Stimulated activated CD8-positive, alpha-beta memory T cell treated with anti-CD3 and anti-CD28 coated beads, Interleukin-12 subunit alpha, Interleukin-12 subunit beta, amount 100 ng/mL, for 1 hour (primary cell): Measurements from ENCODE around the gene ADCY1.
"Not testable (repeated sequence)": the region's sequence is repeated elsewhere in the genome, so short reads cannot be mapped to it uniquely, and the experiment has no call there.

ENCODE experiments used
- DNase-seq: peaks from one replicate; pipeline ENCODE4 v3.0.0-alpha.2; 2020; ENCODE audit warnings: low read depth

ADCY1 gene

DNA sequence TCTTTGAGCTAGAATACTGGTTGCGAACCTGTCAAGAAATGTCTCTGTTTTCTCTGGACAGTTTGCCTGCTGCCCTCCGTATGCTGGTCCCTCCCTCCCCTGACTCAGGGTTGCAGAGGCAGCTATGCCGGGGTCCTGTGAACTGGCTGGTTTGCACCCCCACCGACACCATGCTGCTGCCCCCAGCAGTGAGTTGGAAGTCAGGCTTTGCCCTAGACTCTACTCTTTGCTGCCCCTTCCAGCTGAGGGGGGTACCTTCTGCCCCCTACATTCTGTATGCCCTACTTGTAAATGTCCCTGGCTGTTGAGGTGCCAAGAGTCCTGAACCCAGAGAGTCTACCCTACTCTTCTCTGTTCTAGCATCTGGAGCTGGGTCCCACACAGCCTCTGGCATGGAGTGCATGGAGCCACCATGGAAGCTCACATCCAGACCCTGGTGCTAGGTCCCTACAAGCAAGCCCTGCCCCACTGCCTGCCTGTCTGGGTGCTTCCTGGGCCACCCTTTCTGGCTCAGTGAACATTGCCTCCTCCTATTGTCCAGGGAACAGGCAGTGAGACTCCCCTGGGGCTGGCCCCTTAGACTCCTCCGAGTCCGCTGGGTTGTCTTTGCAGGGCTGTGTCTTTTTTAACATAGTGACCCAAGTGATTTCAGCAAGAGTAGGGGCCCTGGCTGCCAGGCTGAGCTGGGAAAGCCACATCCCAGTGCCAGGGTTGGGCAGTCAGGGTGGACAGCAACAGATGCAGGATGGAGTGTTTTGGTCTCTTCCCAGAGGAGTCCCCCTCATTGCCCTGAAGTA, 138.9 kb downstream of the ADCY1 start:
- no peak for DNase-seq

DNA sequence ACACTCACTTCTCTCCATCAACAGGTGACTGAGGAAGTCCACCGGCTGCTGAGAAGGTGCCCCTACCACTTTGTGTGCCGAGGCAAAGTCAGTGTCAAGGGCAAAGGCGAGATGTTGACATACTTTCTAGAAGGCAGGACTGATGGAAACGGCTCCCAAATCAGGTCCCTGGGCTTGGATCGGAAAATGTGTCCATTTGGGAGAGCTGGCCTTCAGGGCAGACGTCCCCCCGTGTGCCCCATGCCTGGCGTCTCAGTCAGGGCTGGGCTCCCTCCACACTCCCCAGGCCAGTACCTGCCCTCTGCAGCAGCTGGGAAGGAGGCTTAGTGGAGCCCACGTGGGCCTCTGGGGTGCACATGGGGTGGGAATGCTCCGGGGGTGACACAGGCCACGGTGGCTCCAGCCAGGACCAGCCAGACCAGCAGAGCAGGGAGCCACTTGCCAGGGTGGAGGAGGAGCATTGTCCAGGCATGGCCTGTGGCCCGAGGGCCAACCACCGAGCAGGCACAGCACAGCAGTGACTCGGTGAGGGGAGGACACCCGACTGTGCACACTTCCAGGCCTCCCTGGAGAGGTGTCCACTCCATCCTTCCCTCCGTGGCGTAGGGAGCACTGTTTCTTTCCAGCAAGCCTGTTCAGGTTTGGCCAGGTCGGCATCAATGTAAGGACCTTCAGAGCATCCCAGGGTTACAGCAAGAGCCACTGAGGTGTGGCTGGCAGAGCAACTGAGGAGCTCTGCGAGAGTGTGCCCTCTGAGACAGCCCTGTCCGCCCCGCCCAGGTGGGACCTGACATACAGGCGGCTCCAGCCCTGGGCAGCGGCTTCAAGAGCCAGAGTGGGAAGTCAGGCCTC, 139.7 kb downstream of the ADCY1 start:
- DNase-seq: no peak

DNA sequence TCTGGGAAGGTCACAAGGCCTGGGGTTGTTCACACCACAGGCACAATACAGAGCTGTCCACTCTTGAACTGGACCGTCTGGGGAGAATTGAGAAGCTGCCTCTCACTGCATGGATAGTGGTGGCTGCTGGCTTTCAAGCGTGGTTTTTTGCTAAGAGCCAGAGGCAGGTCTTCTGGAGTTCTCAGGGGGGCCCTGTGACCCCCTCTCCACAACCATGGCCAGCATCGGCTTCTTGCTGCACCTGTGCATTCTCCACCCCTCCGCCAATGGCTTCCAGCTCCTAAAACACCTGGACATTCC, 140.3 kb downstream of the ADCY1 start:
- DNase-seq: no peak

DNA sequence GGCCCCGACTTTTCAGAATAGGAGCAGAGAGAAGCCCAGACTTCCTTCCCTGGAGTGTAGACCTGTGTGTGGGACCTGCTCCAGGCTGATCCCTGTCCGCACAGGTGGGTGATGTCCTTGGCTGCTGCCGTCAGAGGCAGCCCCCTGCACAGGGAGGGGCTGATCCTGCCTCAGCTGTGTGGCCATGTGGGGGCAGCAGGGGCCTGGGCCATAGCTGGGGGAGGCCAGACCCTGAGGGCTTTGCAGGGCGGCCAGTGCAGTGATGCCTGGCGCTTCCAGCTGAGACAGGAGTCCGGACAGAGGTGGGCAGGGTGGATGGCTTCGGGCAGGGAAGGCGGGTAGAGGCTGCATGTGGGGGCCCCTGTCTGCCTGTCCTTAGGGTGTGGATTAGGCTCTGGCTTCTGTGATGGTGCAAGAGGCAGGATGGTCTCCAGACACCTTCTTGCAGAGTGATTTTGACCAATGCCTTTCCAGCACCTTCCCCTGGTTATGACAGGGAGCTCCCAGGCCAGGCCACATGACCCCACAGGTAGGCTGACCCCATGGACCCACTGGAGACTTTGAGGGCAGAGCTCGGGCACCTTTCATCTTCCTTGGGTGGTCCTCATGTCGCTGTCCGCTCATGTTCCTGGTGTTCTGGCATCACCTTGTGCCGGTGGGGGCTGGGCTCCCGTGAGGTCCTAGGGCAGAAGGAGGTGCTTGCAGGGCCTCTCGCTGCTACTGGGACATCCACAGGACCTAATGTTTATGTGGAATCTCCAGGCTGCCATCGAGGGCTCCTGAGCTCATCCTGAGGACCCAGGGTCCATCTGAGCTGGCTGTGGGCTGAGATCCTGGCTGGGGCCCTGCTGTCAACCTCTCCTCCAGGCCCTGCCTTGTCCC, 141.5 kb downstream of the ADCY1 start:
- no peak for DNase-seq

DNA sequence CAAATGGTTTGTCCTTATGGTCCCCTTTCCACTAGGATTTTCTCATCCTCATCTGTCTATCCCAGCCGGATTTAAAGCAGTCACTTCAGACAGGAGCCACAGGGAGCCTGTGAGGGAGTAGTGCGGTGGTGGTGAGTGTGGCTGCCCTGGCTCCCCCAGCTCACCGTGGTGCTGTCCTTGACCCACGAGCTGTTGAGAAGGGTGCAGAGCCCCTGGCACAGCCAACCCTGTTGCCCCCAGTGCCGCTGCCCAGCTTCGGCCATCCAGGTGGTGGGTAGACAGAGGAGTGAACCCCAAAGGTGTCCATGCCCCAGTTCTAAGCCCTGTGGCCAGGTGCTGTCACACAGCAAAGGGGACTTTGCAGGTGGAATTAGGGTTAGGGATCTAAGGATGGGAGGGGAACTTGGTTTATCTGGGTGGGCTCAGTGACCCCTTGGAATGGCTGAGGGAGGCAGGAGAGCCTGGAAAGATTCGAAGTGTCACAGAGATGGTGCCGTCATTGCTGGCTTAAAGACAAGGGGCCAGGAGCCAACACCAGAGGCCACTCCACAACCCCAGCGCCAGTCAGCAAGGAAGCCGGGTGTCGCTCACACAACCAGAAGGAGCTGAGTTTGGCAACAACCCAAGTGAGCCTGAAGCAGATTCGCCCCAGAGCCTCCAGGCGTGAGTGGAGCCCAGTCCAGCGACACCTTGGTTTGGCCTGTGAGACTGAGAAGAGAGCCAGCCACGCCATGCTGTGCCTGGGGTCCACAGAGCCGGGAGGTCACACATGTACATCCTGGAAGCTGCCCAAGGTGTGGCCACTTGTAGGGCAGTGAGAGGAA, 142.4 kb downstream of the ADCY1 start:
- DNase-seq: no peak

DNA sequence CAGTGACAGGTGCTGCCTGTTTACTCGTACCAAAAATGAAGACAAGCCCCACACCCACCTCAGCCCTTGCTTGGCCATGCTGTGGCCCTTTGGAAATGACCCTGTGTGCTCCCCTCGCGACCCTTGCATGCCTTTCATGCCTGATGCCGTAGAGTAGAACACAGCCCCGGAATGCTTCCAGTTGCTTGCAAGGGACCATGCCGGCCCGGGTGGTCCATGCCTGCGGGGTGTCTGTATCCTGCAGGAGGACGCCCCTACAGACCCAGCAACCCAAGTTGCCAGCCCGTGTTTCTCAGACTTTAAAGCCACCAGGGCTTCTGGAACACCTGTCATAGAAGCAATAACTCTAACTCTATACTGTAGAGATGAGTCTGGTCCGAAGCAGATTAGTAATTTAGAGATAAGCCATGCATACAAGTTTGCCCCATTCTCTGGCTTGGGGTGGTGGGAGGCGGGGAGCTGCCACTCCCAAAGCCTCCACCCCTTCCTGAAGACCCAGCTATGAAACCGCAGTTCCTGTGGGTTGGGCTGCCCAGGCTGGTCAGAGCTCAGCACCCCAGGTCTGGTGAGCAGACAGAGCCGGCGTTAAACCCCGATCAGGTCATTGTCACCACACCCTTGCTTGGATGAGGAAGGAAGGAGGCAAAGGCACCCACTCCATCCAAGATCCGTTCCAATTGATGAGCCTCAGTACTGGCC, 143.5 kb downstream of the ADCY1 start:
- DNase-seq: no peak

DNA sequence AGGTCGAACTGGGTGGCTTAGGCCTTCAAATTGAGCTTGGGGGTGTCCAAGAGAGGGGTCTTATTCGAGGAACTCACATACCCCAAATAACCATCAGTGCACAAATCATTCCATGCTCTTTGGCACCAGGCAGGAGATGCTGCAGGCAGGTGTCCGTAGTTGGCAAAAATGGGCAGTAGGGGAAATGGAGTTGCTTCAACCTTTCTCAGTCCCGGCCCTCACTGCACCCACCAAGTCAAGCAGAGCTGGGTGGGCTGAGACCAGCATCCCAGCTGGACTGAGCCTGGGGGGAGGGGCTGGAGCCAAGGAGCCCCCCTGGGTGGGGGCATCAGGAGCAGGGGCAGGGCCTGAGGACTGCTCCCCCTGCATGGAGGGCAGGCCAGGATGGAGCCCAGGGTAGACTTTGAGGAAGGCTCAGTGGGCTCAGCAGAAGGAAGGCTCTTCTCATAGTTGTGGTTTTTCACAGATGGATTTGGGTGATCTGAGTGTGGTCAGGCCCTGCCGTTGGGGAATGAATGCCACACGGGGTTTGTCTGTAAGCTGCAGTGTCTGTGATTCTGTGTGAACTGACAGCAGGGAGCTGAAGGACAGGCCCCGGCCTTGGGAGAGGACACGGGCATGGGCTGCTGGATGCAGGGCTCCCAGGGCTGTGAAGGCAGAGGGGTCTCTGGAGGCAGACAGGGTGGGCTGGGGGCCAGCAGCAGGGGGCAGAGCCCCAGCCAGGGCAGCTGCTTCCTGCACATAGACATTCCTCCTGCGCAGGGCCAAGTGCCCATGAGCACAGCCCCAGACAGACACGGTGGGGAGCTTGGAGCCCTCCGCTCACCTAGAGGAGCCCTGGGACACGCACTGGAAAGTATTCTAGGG, 144.5 kb downstream of the ADCY1 start:
- no peak for DNase-seq

DNA sequence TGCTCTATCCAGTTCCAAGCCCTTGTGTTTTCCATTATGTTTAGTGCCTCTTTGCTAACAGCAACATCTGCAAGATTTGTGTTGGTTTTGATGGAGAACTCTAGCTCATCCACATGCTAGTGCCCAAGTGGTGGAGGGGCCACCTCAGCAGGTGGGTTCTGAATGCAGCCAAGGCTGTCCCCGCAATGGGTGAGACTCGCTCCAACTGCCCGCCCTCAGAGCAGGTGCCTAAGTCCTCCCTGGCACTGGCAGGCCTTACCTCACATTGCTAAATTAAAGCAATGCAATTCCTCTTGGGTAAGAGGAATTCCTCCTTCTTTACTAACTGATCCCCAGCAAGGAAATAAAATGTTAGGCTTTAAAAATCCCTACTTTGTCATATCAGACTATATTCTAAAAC, 146.8 kb downstream of the ADCY1 start:
- DNase-seq: no peak

DNA sequence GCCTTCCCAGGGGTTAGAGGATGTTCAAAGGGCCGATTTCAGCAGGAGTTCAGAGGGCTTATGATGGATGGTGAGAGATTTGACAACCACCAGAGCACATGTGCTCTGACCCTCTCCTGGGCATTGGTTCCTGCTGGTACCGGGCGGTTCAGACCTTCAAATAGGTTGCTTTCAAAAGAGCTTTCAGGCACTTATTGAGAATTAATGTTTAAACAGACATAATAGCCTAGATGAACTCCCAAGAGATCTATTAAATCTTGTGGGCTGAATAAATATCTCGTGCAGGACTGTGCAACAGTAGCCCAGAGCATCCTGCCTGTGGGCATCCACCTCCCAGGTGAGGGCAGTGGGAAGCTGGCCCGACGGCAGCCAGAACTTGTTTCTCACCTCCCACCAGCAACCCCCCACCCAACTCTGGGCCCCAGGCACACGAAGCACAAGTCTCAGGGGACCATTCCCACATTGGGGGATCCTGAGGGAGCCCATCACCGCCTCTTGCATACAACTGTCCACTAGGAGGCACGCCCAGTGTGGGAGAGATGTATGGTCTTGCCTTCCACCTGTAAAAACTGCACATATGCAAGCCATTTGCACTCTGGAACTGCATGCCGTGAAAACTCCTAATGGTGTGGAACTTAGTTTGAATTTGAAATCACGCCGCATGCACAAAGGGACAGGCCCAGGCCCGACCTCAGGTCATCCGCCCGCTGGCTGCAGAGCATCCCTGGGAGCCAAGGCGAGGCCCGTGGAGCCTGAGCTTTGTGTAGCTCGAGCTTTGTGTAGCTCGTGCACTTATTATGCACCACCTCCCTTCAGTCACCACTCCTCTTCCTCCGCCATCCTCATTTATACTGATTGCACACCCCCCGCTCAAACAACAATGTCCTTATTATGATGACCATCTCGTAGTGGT, 147.8 kb downstream of the ADCY1 start:
- DNase-seq: no peak

DNA sequence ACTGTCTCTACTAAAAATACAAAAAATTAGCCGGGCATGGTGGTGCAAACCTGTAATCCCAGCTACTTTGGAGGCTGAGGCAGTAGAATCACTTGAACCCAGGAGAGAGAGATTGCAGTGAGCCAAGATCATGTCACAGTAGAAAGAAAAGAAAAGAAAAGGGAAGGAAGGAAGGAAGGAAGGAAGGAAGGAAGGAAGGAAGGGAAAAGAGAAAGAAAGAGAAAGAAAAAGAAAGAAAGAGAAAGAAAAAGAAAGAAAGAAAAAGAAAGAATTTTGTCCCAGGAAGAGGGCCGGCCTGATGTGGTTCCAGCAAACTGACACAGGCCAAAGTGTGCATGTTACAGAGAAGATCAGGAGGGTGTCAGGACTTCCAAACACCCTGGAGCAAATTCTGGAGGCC, 151.1 kb downstream of the ADCY1 start:
- DNase-seq: not testable (repeated sequence)

DNA sequence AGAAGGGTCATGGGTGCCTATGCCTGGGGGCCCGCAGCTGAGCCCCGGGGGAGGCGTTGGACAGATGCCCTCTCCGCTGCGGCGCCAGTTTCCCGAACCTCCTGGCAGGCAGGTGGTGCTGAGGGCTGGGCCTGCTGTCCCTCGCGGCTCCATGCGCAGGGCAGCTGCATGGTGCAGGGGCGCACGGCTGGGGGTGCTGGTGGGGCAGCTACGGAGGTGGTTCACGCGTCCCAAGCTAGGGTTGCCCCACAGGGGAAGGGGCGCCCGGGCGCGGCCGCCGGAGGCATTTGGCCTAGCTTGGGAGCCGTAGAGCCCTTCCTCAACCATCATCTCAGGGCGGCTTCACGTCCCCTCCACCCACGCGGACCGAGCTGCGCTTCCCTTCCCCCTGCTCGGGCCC, 152.7 kb downstream of the ADCY1 start:
- DNase-seq: no peak

DNA sequence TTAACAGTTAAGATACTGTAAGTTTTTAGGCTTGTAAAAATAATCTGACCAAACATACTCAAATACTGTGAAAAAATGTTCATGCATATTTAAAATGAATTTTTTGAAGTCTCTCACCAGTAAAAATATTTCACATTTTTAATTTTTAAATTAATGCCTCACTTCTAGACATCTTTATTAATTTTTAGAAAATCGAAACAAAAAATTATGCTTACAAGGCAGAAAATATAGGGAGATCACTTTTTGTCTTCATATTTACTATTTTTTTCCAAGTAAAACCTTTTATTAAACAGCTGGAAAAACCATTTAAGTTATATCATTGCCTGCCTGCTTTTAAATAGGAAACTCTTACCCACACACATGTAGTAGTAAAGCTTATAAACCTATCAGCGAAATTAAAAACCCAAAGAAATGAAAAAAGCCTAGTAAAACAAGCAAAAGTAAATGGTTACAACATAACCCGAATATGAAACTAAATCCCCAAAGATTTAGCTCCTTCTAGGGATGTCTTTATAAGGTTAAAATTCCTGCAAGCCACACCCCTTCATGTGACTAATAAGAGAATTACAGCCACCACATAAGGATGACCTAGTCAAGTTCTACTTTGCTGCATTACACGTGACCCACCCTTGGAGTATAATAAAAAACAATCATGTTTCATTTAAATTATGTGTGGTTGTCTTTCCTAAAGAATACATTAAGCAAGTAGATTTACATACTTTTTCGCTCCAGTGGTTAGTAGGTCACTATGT, 157.7 kb downstream of the ADCY1 start:
- DNase-seq: not testable (repeated sequence)

DNA sequence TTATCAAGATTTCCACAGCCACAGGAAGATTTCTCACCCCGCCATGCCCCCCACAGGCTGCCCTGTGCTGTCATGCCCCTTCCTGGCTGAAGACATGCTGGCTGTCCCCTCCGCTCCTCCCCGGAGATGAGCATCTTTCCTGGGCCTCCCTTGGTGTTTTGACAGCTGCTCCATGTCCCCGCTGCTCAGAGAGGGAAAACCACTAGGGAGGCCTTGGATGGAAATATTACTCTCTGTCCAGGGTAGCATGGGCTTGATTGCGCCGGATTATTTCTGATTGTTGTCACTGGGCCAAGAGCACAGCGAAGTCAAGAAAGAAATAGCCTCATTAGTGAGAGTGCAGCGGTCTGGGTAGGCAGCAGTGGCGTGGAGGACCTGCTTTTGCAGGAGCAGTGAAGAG, 164.8 kb downstream of the ADCY1 start:
- not testable (repeated sequence) for DNase-seq

DNA sequence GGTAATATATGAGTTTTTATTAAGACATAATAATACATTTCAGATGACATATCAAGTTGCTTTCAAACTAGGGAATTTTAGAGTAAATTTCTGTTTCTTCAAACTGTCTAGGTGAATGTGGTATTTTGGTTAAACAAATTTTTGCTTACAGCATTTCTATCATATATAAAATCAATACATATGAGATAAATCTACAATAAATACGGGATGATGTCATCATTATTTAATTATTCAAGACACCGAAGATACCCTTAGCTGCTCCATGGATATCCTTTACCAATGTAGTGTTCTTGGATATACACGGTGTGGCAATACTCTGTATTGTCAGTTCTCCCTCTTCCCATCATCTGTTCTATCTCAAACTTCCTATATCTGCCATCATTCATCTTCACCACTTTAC, 166.4 kb downstream of the ADCY1 start:
- DNase-seq: not testable (repeated sequence)

DNA sequence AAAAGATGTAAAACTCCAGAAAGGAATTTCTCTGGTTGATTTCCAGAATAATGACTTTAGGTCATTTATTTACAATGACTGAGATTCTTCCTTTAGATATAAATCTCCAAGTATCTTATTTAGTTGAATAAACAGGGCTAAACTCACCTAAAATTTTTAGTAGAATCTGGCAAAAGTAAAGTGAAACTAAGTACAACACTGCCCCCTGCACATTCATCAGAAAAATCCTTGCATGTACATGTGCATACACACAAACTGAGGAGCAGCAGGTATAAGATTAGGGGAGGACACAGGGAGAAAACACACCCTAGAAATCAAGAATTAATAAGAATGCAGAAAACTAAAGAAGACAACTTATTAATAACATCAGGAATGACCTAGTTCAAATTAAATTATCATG, 174.8 kb downstream of the ADCY1 start:
- not testable (repeated sequence) for DNase-seq

DNA sequence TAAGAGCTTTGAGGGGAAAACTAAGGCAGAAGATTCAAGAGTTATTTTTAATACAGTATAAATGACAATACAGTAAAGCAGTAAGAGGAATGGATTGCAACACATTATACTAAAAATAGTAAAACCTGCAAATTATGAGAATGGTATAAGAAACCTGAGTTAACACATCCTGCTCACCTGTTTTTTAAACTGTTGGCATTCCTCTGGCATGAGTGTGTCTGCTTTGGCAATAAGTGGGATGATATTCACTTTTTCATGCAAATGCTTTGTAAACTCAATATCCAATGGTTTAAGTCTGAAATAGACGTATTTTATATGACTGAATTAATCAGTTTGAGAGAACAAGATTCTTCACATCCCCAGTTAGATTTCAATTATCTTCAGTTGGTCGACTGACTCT, 177.2 kb downstream of the ADCY1 start:
- DNase-seq: not testable (repeated sequence)

DNA sequence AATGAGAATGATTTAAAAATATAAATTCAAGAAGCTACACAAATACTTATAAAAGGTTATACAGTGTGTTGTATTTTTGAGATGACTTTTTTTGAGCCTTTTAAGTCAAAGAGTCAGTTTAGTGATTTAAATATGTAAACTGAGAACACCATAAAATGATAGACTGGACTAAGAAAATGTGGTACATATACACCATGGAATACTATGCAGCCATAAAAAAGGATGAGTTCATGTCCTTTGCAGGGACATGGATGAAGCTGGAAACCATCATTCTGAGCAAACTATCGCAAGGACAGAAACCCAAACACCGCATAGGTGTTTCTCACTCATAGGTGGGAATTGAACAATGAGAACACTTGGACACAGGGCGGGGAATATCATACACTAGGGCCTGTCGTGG, 182.2 kb downstream of the ADCY1 start:
- not testable (repeated sequence) for DNase-seq

DNA sequence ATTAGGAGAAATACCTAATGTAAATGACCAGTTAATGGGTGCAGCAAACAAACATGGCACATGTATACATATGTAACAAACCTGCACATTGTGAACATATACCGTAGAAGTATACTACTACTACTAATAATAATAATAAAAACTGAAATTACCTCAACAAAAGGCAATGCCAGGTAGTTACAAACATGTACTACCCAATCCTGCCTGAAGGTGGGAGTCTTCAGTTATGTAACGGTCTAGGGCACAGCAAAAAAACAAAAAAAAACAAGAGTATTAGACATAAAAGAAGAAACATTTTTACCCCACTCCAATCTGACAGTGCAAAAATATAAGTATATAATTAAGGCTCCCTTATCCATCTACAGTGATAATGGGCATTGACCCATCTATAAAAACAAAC, 182.6 kb downstream of the ADCY1 start:
- DNase-seq: not testable (repeated sequence)
